H1 (cell line): ENCODE results near the gene OR14A2.

ENCODE experiments used
- CHD2 ChIP-seq: IDR thresholded peaks from 2 replicates; pipeline ENCODE4 v1.6.1; 2012; ENCODE audit warnings: low read length, improper control_type of control experiment
- CTCF ChIP-seq, 3 experiments: IDR thresholded peaks; 1 replicate in 2 of 3; 2 replicates in 1 of 3; pipeline versions ENCODE4 v1.5.1 to v1.6.1; 2011; ENCODE audit warnings: low read length in 3 of 3, mild to moderate bottlenecking in 3 of 3, inconsistent platforms in 2 of 3, low read depth in 1 of 3, moderate library complexity in 1 of 3; ENCODE audit not compliant: insufficient read depth in 1 of 3; ENCODE audit errors: control extremely low read depth in 1 of 3
- EZH2 ChIP-seq: fragments of 200-600 bp; sonication (generic); IDR thresholded peaks from 2 replicates; pipeline ENCODE4 v1.7.1; 2012; ENCODE audit warnings: low read depth, mild to moderate bottlenecking, moderate library complexity, low read length, inconsistent platforms; ENCODE audit not compliant: severe bottlenecking
- MAX ChIP-seq: IDR thresholded peaks from 2 replicates; pipeline ENCODE4 v1.6.1; 2012; ENCODE audit warnings: inconsistent platforms
- POLR2A ChIP-seq, 2 experiments: IDR thresholded peaks; 1 replicate in 1 of 2; 2 replicates in 1 of 2; pipeline ENCODE4 v1.6.1; 2011; ENCODE audit warnings: low read depth in 2 of 2, low read length in 2 of 2, mild to moderate bottlenecking in 2 of 2; ENCODE audit errors: control extremely low read depth in 1 of 2
- RAD21 ChIP-seq, 2 experiments: IDR thresholded peaks in 1 of 2; conservative IDR thresholded peaks in 1 of 2; 2 replicates each; pipeline ENCODE4 v1.6.1; 2011; ENCODE audit warnings: low read depth in 2 of 2, low read length in 2 of 2, improper control_type of control experiment in 1 of 2, inconsistent platforms in 1 of 2, mild to moderate bottlenecking in 1 of 2, moderate library complexity in 1 of 2
- SIX5 ChIP-seq: IDR thresholded peaks from 2 replicates; pipeline ENCODE4 v1.6.1; 2011; ENCODE audit warnings: mild to moderate bottlenecking, low read depth, low read length
- TEAD4 ChIP-seq: IDR thresholded peaks from 2 replicates; pipeline ENCODE4 v1.6.1; 2012; ENCODE audit warnings: low read depth, low read length, inconsistent platforms, mixed read lengths

GRCh38 chr1:247716546-247716945, 31.4 kb downstream of the OR14A2 start, which contains the start of gene OR6F1:
- no peak for TF ChIP-seq EZH2
- no peak for TF ChIP-seq CHD2
- TF ChIP-seq CTCF (IDR thresholded peaks at IDR 0.05; ENCODE audit: control extremely low read depth in 1 of 3, insufficient read depth in 1 of 3, low read depth in 1 of 3, low read length in 3 of 3): no peak
- TF ChIP-seq TEAD4: no peak
- no peak for TF ChIP-seq MAX
- TF ChIP-seq RAD21 (IDR thresholded peaks at IDR 0.05 in 1 of 2, conservative IDR thresholded peaks at IDR 0.05 in 1 of 2; ENCODE audit: low read depth in 2 of 2, low read length in 2 of 2): no peak
- TF ChIP-seq POLR2A (IDR thresholded peaks at IDR 0.05; ENCODE audit: control extremely low read depth in 1 of 2, low read depth in 2 of 2, low read length in 2 of 2): no peak
- TF ChIP-seq SIX5: no peak
